T-helper 17 cell (primary cell): ENCODE data around the gene TMEM220. TPM values are rescaled to one million over a fixed set of nuclear protein-coding genes. Genes with fewer than 3 reads are reported as not detected.

ENCODE experiments used
- ATAC-seq: fragments of 150-1000 bp; cut with Tn5 transposase; 2 replicates; pipeline ENCODE4 v1.10.0; 2021; ENCODE audit warnings: mild to moderate bottlenecking, moderate library complexity
- DNase-seq, 3 donors: peaks; one replicate each; pipeline versions ENCODE4 v3.0.0 to v3.0.0-alpha.2; 2020 to 2021
- H3K9me3 ChIP-seq: one replicate; pipeline ENCODE4 v1.7.0; 2013; ENCODE audit warnings: low read length, mild to moderate bottlenecking; ENCODE audit not compliant: control insufficient read depth, poor library complexity, severe bottlenecking
- H3K27ac Mint-ChIP-seq: one replicate; pipeline ENCODE4 v1.8.0; 2022; ENCODE audit warnings: mild to moderate bottlenecking, moderate library complexity, mixed read lengths
- H3K27me3 Mint-ChIP-seq: one replicate; pipeline ENCODE4 v1.8.0; 2022; ENCODE audit warnings: mixed read lengths
- H3K36me3 Mint-ChIP-seq: one replicate; pipeline ENCODE4 v1.8.0; 2022; ENCODE audit warnings: low read depth, mixed read lengths
- H3K4me1 Mint-ChIP-seq: one replicate; pipeline ENCODE4 v1.8.0; 2022; ENCODE audit warnings: mild to moderate bottlenecking, mixed read lengths
- H3K4me3 Mint-ChIP-seq: one replicate; pipeline ENCODE4 v1.8.0; 2022; ENCODE audit warnings: mild to moderate bottlenecking, moderate library complexity, mixed read lengths
- total RNA-seq, 4 donors: library from RNA in 2 of 4; stranded (reverse) in 2 of 4; gene quantifications; one replicate each; pipeline ENCODE4 v1.2.3 and lab custom pipeline; 2022 to 2026

TMEM220 gene
- total RNA-seq, 2 donors from 2014 or later, result 0.77 to 0.81 TPM

DNA sequence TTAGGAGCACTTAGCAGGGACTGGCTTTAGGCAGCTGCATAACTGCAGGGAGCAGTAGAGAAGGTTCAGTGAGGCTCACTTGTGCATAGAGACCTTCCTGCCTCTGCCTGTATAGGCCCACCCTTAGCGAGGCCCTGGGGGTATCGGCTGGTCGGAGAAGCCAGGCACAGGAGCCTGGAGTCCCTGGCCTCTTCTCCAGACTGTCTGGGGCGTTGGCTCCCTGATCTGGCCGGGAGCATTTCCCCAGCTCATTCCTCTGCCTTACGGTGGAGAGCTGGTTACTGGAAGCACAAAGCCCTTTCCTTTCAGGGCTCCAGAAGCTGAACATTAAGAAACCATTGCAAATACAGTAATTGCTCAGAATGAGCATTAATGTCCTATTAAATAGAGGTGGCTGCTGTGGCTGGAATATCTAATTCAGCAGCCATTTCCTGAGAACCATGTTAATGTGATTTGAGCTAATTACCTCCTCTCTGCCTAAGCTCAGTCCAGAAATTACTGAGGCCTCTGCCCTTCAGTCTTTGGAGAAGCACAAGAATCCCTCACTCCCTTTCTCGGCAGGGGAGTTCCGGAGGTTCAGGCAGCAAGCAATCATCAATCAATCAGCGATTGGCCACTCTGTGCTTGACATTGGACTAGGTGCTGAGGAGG lies 18.8 kb upstream of the TMEM220 start:
- Mint-ChIP-seq H3K27ac (peak overlapping the region; percentile 32), H3K27me3 (peaks cover 22% of the 10 kb centered on the region), H3K4me1 (peaks cover 8% of the 10 kb centered on the region), H3K36me3 (peaks cover 4% of the 10 kb centered on the region), H3K4me3 (no peak overlapping the region)
- DNase-seq (no peak), ATAC-seq (no peak)
- no peaks in the 10 kb centered on the region for H3K9me3 ChIP-seq

DNA sequence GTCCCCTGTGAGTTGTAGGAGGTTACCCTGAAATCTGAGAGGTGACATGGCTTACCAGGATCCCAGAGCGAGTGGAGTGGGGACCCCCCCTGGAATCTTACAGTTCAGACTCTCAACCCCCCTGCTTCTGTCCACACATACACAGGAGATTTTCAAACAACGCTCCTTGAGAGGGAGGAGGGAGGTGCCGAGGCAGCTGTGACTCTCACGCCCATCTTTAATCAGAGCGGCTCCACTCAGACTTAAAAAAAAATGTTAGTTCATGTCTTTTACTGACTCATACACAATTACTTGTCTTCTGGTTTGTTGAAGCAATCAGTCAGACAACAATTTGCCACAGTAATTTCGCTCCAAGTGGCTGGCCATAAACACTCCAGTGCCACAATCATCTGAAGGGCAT lies 15.4 kb upstream of the TMEM220 start:
- no peak for ATAC-seq
- Mint-ChIP-seq H3K4me3 (no peak overlapping the region), H3K27ac (no peak overlapping the region), H3K4me1 (peaks cover 13% of the 10 kb centered on the region), H3K27me3 (peaks cover 23% of the 10 kb centered on the region), H3K36me3 (peaks cover 8% of the 10 kb centered on the region)
- no peak for DNase-seq
- H3K9me3 ChIP-seq, result no peaks in the 10 kb centered on the region

DNA sequence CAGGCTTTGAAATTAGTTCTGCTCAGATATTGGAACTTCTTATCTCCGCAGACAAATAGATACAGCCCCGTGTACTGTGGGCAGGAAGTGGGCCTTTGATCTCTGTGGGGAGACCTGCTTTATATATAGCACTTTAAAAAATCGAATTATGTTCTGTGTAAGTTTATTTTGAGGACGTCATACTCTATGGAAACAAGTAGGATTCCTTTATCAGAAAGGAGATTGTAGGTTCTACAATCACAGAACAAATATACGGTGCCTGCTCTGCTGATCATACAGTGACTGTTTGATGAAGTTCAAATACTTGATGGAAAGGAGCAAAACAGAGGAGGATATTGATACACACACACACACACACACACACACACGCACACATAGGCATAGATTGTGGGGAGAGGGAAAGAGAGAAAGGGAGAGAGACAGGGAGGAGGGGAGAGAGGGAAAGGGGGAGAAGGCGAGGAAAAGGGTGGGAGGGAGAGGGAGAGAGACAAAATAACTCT lies 14.7 kb upstream of the TMEM220 start:
- peak overlapping the region; percentile 9 for H3K27ac Mint-ChIP-seq

DNA sequence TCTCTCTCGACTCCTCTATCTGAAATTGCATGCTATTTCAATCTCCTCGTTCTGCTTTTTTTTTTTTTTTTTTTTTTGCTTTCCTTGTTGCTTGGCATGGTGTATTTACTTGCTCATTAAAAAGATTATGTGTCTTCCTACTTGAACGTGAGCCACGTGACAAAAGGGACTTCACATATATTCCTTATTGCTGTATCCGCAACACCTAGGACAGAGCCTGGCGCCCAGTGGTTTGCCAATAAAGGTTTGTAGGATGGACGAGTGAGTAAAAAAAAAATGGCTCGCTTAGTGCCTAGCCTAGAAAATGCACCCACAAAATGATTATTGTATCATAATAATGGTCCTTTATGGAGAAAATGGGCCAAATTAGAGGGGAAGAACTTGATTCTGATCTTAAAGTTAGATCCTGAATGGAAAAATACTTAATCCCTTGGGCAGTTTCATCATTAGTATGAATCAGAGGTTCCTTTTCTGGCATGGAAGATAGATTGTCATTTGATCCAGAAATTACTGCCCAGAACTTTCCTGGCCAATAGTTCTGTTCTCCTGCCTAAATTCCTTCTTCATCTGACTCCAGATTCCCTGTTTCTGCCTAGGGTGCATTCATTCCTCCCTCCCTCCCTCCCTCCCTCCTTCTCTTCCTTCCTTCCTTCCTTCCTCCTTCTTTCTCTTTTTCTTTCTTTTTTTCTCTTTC lies 13.6 kb upstream of the TMEM220 start:
- H3K9me3 ChIP-seq, result no peaks in the 10 kb centered on the region
- ATAC-seq, result no peak
- DNase-seq, result no peak
- H3K4me3 Mint-ChIP-seq, result no peak overlapping the region
- H3K4me1 Mint-ChIP-seq, result peaks cover 17% of the 10 kb centered on the region
- no peak overlapping the region for H3K27ac Mint-ChIP-seq
- H3K36me3 Mint-ChIP-seq, result peaks cover 6% of the 10 kb centered on the region
- H3K27me3 Mint-ChIP-seq, result peaks cover 22% of the 10 kb centered on the region

More for the DNA sequence above, 14.7 kb upstream of the TMEM220 start:
- H3K9me3 ChIP-seq, result no peaks in the 10 kb centered on the region
- Mint-ChIP-seq H3K27me3 (peaks cover 24% of the 10 kb centered on the region), H3K36me3 (peaks cover 8% of the 10 kb centered on the region), H3K4me1 (peaks cover 14% of the 10 kb centered on the region), H3K4me3 (peak overlapping the region; percentile 67)
- DNase-seq (no peak), ATAC-seq (peak; percentile 83)

DNA sequence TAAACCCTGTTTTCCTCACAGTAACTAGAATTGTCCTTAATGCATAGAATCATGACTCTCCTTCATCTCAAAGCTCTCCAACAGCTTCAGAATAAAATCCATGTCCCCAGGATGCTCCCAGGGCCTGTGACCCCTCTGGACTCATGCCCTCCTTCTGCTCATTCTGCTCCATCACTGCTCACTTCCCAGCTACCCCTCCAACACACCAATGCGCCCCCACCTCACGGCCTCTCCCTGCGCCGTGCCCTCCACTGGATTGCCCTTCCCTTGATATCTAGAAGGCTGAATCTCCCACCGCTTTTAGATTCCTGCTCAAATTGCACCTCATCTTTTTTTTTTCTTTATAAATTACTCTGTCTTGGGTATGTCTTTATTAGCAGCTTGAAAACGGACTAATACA lies 12.6 kb upstream of the TMEM220 start:
- Mint-ChIP-seq H3K27me3 (peaks cover 15% of the 10 kb centered on the region), H3K27ac (peak overlapping the region; percentile 8), H3K4me1 (peaks cover 19% of the 10 kb centered on the region), H3K36me3 (peaks cover 6% of the 10 kb centered on the region), H3K4me3 (no peak overlapping the region)
- no peaks in the 10 kb centered on the region for H3K9me3 ChIP-seq
- ATAC-seq (no peak), DNase-seq (no peak)

DNA sequence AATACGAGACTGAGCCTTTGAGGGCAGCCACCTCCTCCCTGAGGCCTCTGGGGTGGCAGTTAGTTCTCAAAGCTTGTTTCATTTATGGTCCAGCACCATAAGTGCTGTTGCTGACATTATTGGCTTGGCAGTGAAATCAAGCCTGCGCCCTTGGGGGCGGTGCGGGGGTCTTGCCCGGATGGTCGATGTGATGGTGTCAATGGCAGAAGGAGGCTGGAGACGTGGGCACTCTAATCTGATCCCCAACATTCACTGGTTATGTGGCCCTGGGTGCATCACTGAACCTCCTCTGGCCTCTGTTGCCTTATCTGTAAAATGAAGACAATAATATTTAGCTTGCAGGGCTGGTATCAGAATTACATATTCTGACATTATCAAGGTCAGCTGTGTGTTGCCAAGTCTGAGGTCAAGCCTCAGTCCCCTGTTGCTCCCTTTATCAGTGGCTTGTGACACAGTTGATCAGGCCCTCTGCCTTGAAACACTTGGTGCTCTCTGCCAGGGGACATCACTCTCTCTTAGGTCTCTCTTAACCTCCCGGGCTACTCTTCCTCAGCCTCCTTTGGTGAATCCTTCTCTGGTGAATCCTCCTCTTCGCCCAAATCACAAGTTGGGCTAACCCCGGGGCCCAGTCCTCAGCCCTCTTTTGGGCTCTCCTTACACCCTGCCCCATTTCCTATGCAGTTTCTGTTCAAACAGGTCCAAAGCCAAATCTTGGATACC lies 11.8 kb upstream of the TMEM220 start:
- no peaks in the 10 kb centered on the region for H3K9me3 ChIP-seq
- H3K36me3 Mint-ChIP-seq, result peaks cover 6% of the 10 kb centered on the region
- no peak for ATAC-seq
- H3K4me3 Mint-ChIP-seq, result no peak overlapping the region
- H3K4me1 Mint-ChIP-seq, result peaks cover 23% of the 10 kb centered on the region
- H3K27ac Mint-ChIP-seq, result peak overlapping the region; percentile 8
- peaks cover 17% of the 10 kb centered on the region for H3K27me3 Mint-ChIP-seq
- no peak for DNase-seq

DNA sequence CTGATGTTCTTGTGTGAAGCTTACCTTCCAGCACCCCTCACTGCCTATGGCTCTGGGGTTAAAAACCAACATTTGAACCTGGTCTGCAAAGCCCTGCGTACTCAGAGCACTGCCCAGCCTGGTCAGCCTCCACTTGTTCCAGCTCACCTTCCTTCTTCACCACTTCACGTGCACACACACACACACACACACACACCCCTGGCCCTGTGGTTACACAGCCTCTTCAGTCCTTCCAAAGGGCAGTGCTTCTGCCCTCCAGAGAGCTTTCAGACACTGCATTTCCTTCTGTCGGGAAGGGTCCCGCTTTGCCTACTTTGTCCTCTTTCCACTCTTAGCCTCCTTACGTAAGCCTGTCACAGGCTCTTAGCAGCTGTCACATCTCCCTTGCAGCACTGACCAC lies 9.6 kb upstream of the TMEM220 start:
- ATAC-seq (no peak), DNase-seq (no peak)
- Mint-ChIP-seq H3K4me1 (peaks cover 18% of the 10 kb centered on the region), H3K36me3 (peaks cover 8% of the 10 kb centered on the region), H3K27me3 (peaks cover 27% of the 10 kb centered on the region), H3K4me3 (no peak overlapping the region), H3K27ac (peak overlapping the region; percentile 24)
- H3K9me3 ChIP-seq, result no peaks in the 10 kb centered on the region

DNA sequence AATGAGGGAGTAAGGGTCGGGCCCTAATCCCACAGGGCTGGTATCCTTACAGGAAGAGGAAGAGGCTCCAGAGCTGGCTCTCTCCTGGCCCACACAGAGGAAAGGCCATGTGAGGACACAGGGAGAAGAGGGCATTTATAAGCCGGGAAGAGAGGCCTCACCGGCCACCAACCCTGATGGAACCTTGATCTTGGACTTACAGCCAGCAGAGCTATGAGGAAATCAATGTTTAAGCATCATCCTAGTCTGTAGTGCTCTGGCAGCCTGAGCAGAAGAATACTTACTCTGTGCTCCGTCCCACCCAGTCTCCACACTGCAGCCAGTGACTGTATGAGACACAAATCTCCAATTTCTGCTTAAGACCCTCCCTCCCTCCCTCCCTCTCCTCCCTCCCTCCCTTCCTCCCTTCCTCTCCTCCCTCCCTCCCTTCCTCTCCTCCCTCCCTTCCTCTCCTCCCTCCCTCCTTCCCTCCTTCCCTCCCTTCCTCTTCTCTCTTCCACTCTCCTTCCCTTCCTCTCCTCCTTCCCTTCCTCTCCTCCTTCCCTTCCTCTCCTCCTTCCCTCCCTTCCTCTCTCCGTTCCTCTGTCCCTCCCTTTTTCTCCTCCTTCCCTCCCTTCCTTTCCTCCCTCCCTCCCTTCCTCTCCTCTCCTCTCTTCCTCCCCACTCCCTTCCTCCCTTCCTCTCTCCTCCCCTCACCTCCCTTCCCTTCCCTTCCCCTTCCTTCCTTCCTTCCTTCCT lies 8.9 kb upstream of the TMEM220 start:
- Mint-ChIP-seq H3K36me3 (peaks cover 8% of the 10 kb centered on the region), H3K4me3 (no peak overlapping the region), H3K27me3 (peaks cover 29% of the 10 kb centered on the region), H3K4me1 (peaks cover 15% of the 10 kb centered on the region), H3K27ac (no peak overlapping the region)
- no peaks in the 10 kb centered on the region for H3K9me3 ChIP-seq
- ATAC-seq (no peak), DNase-seq (no peak)

DNA sequence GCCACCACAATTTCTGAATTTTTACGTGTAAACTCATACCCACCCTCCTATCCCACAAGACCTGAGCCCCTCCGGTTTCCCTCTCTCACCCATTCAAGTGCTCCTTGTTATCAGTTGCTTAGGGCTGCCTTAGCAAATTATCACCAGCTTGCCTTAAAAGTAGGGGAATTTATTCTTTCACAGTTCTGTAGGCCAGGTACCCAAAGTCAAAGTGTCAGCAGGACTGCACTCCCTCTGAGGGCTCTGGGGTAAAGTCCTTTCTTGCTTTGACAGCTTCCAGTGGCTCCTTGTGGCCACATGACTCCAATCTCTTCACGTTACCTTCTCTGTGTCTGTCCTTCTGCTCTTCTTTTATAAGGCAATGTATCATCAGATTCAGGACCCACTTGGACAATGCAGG lies 7.9 kb upstream of the TMEM220 start:
- H3K4me3 Mint-ChIP-seq, result no peak overlapping the region

DNA sequence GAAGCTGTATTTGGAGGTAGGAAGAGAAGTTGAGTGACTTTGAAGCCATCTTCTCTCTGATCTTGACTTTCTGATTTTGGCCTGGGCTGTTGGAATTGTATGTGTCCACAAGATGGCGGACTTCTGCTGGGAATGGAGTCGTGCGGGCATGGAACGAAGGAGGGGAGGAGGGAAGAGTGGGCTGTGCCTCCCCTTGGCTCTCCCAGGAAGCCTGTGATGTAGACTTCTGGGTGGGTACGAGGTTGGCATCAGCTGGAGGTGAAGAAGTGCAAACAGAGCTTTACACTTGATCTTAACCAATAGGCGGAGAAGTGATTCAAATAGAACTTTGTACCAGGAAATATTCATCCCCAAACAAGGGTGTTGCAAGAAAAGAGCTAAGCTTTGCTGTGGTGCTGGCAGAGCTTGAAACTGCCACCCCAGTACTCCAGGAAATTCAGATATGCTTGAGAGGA lies 7.4 kb upstream of the TMEM220 start:
- ATAC-seq, result peak; percentile 52

More for the DNA sequence above, 7.9 kb upstream of the TMEM220 start:
- H3K27me3 Mint-ChIP-seq, result peaks cover 33% of the 10 kb centered on the region
- H3K4me1 Mint-ChIP-seq, result peaks cover 15% of the 10 kb centered on the region
- no peaks in the 10 kb centered on the region for H3K9me3 ChIP-seq
- peaks cover 8% of the 10 kb centered on the region for H3K36me3 Mint-ChIP-seq
- no peak for ATAC-seq
- no peak for DNase-seq
- no peak overlapping the region for H3K27ac Mint-ChIP-seq

DNA sequence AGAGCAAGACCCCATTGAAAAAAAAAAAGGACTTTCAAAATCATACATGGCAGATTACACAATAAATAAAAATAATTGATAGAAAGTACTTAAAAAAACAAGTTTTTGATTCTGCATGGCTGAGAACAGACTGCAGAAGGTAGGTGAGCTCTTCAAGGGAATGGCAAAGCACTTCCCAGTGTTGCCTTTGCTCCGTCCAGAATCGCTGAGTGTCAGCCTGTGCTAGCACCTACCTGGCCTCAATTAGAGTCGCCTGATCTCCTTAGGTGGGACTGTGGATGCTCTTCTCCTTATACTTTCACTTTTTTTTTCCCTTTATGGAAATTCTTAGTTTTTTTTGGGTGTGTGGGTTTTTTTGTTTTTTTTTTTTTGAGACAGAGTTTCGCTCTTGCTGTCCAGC lies 6.0 kb upstream of the TMEM220 start:
- DNase-seq (no peak), ATAC-seq (no peak)
- Mint-ChIP-seq H3K4me1 (peaks cover 12% of the 10 kb centered on the region), H3K27ac (no peak overlapping the region), H3K36me3 (peaks cover 4% of the 10 kb centered on the region), H3K27me3 (peaks cover 27% of the 10 kb centered on the region), H3K4me3 (no peak overlapping the region)
- H3K9me3 ChIP-seq, result no peaks in the 10 kb centered on the region

More for the DNA sequence above, 7.4 kb upstream of the TMEM220 start:
- peaks cover 29% of the 10 kb centered on the region for H3K27me3 Mint-ChIP-seq
- H3K4me3 Mint-ChIP-seq, result peak overlapping the region; percentile 67
- H3K4me1 Mint-ChIP-seq, result peaks cover 12% of the 10 kb centered on the region
- DNase-seq, result peak in 1 of 3 donors; percentile 10
- peaks cover 6% of the 10 kb centered on the region for H3K36me3 Mint-ChIP-seq
- H3K27ac Mint-ChIP-seq, result no peak overlapping the region
- no peaks in the 10 kb centered on the region for H3K9me3 ChIP-seq

DNA sequence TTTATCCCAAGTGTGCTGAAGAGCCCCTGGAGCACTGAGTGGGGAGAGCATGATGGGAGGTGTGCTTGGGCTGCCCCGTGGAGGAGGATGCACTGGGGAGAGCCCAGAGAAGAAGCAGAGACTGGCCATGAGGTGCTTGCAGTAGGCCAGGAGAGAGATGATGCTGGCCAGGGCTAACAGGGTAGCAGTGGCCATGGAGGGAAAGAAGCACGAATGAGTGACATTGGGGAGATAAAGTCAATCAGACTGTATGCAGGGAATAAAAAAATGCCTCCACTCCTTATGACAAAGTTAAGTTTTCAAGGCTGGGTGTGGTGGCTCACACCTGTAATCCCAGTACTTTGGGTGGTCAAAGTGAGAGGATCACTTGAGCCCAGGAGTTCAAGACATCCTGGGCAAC lies 5.4 kb upstream of the TMEM220 start:
- no peak for DNase-seq
- H3K27ac Mint-ChIP-seq, result no peak overlapping the region
- peaks cover 17% of the 10 kb centered on the region for H3K4me1 Mint-ChIP-seq
- H3K4me3 Mint-ChIP-seq, result no peak overlapping the region
- peaks cover 4% of the 10 kb centered on the region for H3K36me3 Mint-ChIP-seq
- no peaks in the 10 kb centered on the region for H3K9me3 ChIP-seq
- no peak for ATAC-seq
- H3K27me3 Mint-ChIP-seq, result peaks cover 27% of the 10 kb centered on the region

DNA sequence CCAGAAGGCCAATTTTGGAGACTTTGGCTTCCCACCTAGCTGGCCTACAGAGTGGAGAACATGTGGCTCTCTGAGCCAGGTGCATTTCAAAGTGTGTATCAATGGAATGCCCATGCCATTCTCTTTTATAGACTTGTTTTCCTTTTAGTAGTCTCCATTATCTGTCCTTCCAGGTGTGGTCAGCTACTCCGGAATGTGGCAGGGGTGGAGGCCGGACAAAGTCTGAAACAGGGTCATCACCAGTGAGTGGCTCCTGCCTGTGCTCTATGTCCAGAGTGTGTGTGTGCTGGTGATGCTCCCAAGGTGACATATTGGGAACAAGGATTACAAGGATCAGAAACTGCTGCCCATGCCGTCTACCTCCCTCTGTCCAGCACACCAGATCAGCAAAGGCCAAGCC lies 3.8 kb upstream of the TMEM220 start:
- H3K4me3 Mint-ChIP-seq, result no peak overlapping the region

More for the DNA sequence above, 3.8 kb upstream of the TMEM220 start:
- peaks cover 4% of the 10 kb centered on the region for H3K36me3 Mint-ChIP-seq
- DNase-seq (no peak), ATAC-seq (no peak)
- H3K27me3 Mint-ChIP-seq, result peaks cover 21% of the 10 kb centered on the region
- H3K27ac Mint-ChIP-seq, result no peak overlapping the region
- peaks cover 17% of the 10 kb centered on the region for H3K4me1 Mint-ChIP-seq
- no peaks in the 10 kb centered on the region for H3K9me3 ChIP-seq
